Measurements from ENCODE around the gene NRP1. TPM values are rescaled to one million over a fixed set of nuclear protein-coding genes. Genes with fewer than 3 reads are reported as not detected.

The NRP1 gene
- polyA plus RNA-seq, 1 of the 3 experiments (the other 2 are of a cell fraction): 129 TPM

DNA sequence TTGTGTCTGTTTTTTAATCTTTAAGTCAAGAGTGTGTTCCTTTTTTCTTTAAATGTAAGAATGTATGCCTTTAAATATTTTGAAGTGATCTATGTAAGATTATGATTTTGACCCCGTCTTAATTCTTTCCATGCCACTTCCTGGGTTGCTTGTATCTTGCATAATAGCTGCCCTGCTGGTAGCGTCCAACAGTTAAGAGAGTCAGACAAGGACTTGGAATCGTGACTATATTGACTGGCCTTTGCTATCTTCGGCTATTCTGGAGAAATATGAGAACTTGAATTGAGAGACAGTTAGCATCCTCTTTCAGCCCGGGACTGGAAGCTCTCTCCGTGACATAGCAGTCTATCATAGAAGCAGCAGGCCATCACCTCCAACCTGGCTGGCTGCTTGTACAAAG, 13.0 kb downstream of the NRP1 start:
- H3K27me3 ChIP-seq (ENCODE audit: insufficient read depth): no peaks in the 10 kb centered on the region
- peaks cover 80% of the 10 kb centered on the region for H4K20me1 ChIP-seq (ENCODE audit: insufficient read depth)
- H3K9ac ChIP-seq: no peak overlapping the region
- 87% methylated on average over 6 of the region's 6 CpGs for WGBS (ENCODE audit: low lambda C conversion rate)
- H3K4me1 ChIP-seq (ENCODE audit: control insufficient read depth in 1 of 2, insufficient read depth in 2 of 2, low read depth in 1 of 2, low read length in 1 of 2): peaks cover 4 to 5% of the 10 kb centered on the region in 2 experiments; a peak in 3 of 4 replicates
- H3K4me3 ChIP-seq (ENCODE audit: low read depth in 2 of 2, low read length in 1 of 2): no peak overlapping the region
- H3K79me2 ChIP-seq (ENCODE audit: insufficient read depth): peaks cover 100% of the 10 kb centered on the region
- no peak overlapping the region for H2AFZ ChIP-seq (ENCODE audit: low read depth)
- H3F3A ChIP-seq (replicated peaks; ENCODE audit: insufficient read depth): peaks cover 15% of the 10 kb centered on the region
- DNase-seq: no peak
- ChIA-PET CTCF (interaction anchor here (1.0 to 1.2 kb wide), 2 partner anchors 15 to 129 kb away, joined by 3 read pairs; no protein-coding TSS in a partner anchor), POLR2A (no interaction called here)
- H3K27ac ChIP-seq (ENCODE audit: low read depth in 2 of 2, low read length in 1 of 2): no peak overlapping the region
- peaks cover 18 to 88% of the 10 kb centered on the region in 2 experiments for H3K36me3 ChIP-seq (replicated peaks in 1 of 2; ENCODE audit: control insufficient read depth in 1 of 2, insufficient read depth in 2 of 2, low read length in 1 of 2)
- H3K9me2 ChIP-seq: no peaks in the 10 kb centered on the region
- TF ChIP-seq, protein P1, sequence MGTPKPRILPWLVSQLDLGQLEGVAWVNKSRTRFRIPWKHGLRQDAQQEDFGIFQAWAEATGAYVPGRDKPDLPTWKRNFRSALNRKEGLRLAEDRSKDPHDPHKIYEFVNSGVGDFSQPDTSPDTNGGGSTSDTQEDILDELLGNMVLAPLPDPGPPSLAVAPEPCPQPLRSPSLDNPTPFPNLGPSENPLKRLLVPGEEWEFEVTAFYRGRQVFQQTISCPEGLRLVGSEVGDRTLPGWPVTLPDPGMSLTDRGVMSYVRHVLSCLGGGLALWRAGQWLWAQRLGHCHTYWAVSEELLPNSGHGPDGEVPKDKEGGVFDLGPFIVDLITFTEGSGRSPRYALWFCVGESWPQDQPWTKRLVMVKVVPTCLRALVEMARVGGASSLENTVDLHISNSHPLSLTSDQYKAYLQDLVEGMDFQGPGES (IDR thresholded peaks at IDR 0.05; ENCODE audit: low read depth, low read length): no peak
- TF ChIP-seq USF1 (IDR thresholded peaks at IDR 0.05; ENCODE audit: borderline replicate concordance, low read depth) (no peak), RXRA (IDR thresholded peaks at IDR 0.05; ENCODE audit: borderline replicate concordance, low read depth) (no peak), MAX (IDR thresholded peaks at IDR 0.05; ENCODE audit: low read depth) (no peak), MEF2A (IDR thresholded peaks at IDR 0.05; ENCODE audit: borderline replicate concordance, low read depth) (no peak), JUND (IDR thresholded peaks at IDR 0.05) (no peak), CHD2 (IDR thresholded peaks at IDR 0.05; ENCODE audit: low read length, partially characterized antibody) (no peak), TEAD4 (IDR thresholded peaks at IDR 0.05; ENCODE audit: borderline replicate concordance, insufficient read depth) (no peak), RAD21 (IDR thresholded peaks at IDR 0.05; ENCODE audit: low read length) (no peak), POLR2AphosphoS5 (IDR thresholded peaks at IDR 0.05; ENCODE audit: low read depth, low read length) (no peak; the same call in 1 of the 2 replicates)
- TF ChIP-seq, protein P2, sequence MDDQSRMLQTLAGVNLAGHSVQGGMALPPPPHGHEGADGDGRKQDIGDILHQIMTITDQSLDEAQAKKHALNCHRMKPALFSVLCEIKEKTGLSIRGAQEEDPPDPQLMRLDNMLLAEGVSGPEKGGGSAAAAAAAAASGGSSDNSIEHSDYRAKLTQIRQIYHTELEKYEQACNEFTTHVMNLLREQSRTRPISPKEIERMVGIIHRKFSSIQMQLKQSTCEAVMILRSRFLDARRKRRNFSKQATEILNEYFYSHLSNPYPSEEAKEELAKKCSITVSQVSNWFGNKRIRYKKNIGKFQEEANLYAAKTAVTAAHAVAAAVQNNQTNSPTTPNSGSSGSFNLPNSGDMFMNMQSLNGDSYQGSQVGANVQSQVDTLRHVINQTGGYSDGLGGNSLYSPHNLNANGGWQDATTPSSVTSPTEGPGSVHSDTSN (IDR thresholded peaks at IDR 0.05): no peak
- H3K4me2 ChIP-seq: no peak overlapping the region
- no peaks in the 10 kb centered on the region for H3K9me3 ChIP-seq

DNA sequence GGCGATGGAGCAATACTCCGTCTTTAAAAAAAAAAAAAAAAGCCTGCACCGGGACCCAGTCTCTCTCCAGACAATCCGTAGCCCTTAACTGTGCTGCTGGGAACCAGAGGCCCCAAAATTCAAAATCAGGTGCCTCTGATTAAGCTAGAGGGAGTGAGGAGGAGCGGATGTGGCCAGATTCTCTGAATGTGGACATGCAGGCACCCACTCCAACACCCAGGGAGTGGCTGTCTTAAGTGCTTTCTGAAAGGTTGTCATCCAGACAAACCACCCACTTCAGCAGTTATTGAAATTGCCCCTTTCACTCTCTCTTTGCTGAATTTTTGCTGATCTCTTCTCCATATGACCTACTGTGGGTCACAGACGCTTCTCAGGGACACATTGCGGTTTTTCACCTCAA, 14.2 kb downstream of the NRP1 start:
- Histone ChIP-seq H3K4me3 (ENCODE audit: low read depth in 2 of 2, low read length in 1 of 2) (no peak overlapping the region), H3K9me3 (no peaks in the 10 kb centered on the region), H3K9ac (no peak overlapping the region), H3K4me2 (no peak overlapping the region), H3K27me3 (ENCODE audit: insufficient read depth) (no peaks in the 10 kb centered on the region), H3K27ac (ENCODE audit: low read depth in 2 of 2, low read length in 1 of 2) (no peak overlapping the region), H3K79me2 (ENCODE audit: insufficient read depth) (peaks cover 100% of the 10 kb centered on the region), H3K4me1 (ENCODE audit: control insufficient read depth in 1 of 2, insufficient read depth in 2 of 2, low read depth in 1 of 2, low read length in 1 of 2) (peaks cover 2 to 10% of the 10 kb centered on the region in 2 experiments; a peak in 3 of 4 replicates), H3F3A (replicated peaks; ENCODE audit: insufficient read depth) (peaks cover 11% of the 10 kb centered on the region), H2AFZ (ENCODE audit: low read depth) (no peak overlapping the region), H3K9me2 (no peaks in the 10 kb centered on the region), H3K36me3 (replicated peaks in 1 of 2; ENCODE audit: control insufficient read depth in 1 of 2, insufficient read depth in 2 of 2, low read length in 1 of 2) (peaks cover 14 to 87% of the 10 kb centered on the region in 2 experiments), H4K20me1 (ENCODE audit: insufficient read depth) (peaks cover 81% of the 10 kb centered on the region)
- DNase-seq: no peak
- no peak for TF ChIP-seq MXI1 (IDR thresholded peaks at IDR 0.05; ENCODE audit: low read depth, low read length)
- TF ChIP-seq GABPA (IDR thresholded peaks at IDR 0.05; ENCODE audit: low read depth): no peak
- TF ChIP-seq MAX (IDR thresholded peaks at IDR 0.05; ENCODE audit: low read depth): no peak
- no peak for TF ChIP-seq POLR2AphosphoS5 (IDR thresholded peaks at IDR 0.05; ENCODE audit: low read depth, low read length)
- TF ChIP-seq FOXJ3 (CRISPR knock-in tag; IDR thresholded peaks at IDR 0.05): no peak
- WGBS (ENCODE audit: low lambda C conversion rate): 97% methylated on average over 7 of the region's 7 CpGs
- ChIA-PET POLR2A (no interaction called here), CTCF (interaction anchor here (0.6 to 1.8 kb wide), 3 partner anchors 11 to 649 kb away, joined by 3 to 6 read pairs (median 3); no protein-coding TSS in a partner anchor)

All from SK-N-SH (cell line).